ENCODE results near the gene LRP1B.

LRP1B gene

DNA sequence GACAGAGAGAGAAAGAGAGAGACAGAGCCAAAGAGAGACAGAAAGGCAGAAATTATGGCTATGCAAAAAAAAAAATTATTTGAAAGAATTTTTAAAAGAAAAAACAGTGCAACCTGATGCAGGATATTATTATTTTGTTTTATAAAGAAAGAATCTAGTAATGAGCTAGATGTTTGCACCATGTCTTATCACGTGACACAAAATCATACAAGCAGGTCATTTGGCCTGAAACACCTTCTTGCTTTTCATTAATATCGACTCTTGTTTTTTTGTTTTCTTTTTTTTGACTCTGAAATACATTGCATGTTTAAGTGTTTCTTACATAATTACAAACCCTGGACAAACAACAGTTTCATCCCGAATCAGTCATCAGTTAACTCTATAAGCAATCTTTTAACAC lies 606.0 kb downstream of the LRP1B start:
- no peak for DNase-seq (ENCODE audit: low read depth in 3 of 3, low spot score in 1 of 3)

DNA sequence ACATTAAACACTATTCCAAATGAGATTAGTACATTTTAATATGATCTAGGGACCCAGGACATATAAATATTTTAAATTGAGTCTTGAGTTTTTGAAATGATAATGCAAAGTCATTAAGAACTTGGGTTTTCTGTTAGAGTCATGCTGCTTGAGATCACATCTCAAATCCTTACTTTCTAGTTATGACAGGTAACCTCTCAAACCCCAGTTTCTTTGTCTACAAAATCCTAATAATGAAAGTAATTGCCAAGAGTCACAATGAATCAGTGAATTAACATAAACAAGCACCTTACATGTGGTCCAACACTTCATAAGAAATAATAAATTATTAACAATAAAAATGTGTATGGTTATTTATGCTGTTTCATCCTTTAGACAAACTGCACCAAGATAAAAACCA lies 607.6 kb downstream of the LRP1B start:
- DNase-seq (ENCODE audit: low read depth in 3 of 3, low spot score in 1 of 3), result no peak

DNA sequence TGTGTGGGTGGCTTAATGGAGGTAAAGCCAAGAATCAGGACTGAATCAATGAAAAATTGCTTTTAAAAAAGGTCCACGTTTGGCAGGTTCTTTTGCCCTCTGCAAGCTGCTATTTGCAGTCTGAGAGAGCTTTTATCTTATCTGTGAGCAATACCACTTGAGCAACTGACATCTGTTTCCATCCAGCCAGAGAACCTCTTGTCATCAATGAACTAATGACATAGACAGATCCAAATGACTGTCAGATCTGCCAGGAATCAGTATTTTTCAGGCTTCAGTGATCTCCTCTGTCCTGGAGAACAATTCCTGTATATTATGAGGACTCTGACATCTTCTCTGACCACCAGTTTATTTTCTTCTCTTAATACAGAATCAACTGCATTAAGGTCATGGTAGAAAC lies 608.1 kb downstream of the LRP1B start:
- DNase-seq (ENCODE audit: low read depth in 3 of 3, low spot score in 1 of 3), result no peak

DNA sequence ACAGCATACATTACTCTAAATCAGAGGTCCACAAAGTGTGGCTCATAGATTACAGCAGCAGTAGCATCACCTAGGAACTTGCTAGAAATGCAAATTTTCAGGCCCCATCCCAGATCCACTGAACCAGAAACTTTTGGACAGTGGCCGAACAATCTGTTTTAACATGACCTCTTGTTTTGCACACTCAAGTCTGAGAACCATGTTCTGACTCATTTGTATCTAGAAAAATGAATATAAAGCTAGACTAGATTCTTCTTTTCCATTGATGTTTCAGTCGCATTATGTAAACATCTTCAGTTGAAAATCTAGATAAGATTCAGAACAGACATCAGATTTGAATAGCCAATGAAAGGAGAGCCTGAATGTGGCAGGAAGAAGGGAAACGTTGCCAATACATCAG lies 608.8 kb downstream of the LRP1B start:
- DNase-seq (ENCODE audit: low read depth in 3 of 3, low spot score in 1 of 3), result no peak

DNA sequence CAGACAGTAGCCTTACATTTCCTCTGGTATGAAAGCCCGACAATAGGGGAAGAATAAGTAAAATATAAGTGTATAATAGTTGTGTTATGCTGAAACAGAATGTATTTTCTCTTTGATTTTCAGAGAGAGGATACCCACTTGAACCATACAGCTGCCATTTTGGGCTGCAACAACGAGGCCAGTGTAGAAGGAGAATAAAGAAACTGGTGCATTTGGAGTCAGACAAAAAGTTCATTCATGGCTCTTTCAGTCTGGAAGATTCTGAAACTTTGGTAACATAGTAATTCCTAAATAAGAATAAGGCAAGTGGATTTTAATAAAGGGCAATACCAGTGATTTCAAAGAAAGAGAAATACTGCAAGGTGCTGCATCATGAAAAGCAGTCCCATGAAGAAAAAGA lies 610.9 kb downstream of the LRP1B start:
- DNase-seq (ENCODE audit: low read depth in 3 of 3, low spot score in 1 of 3), result no peak

DNA sequence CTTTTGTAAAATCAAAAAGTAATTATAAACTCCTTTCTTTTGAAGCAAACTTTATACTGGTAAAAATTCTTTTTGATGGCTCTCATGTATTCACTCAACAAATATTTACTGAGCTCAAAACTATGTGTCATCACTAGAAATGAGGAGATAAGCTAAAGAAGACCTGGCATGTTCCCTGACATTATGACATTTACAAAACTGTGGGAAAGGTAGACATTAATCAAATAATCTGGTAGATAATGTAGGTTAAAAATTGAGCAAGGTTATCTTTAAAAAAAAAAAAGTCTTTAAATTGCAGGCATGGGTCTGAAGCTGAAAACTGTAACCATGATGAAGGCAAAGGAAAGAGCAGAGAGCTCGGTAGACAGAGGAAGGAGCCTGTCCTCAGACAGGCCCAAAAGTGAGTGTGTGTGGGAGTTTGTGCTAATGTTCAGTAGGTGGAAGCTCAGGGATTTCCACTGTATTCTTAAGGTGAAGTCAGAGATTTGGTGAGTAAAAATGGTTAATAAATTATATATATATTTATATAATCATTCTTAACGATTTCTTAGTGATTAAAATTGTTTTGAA lies 612.9 kb downstream of the LRP1B start:
- no peak for DNase-seq (ENCODE audit: low read depth in 3 of 3, low spot score in 1 of 3)

DNA sequence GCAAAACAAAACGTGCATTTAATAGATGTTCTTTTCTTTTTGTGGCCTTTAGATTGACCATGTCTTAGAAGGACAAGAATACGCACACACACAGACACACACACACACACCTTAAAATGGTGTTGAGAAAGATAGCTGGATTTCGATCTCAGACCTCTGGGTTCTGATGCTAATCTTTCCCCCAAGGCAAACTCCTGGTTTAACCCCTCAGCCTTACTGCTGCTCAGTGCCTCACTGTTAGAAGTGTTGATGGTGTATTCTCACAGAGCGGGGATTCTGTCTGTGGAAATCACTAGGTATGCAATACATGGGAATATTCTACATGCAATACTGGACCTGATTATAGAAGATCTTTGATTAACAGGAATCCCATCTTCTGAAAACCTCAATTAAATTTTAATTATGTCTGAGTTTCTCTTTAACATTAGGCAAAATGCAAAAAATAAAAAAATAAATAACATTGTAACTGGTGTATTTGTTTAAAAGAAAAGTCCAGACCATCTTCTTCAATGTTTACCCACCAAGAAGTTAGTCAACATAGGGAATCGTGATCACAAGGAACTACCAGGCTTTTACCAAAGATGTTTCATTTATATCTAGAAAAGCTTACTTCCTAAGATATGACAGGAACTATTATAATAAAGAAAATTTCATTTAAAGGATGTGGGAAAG lies 613.5 kb downstream of the LRP1B start:
- no peak for DNase-seq (ENCODE audit: low read depth in 3 of 3, low spot score in 1 of 3)

DNA sequence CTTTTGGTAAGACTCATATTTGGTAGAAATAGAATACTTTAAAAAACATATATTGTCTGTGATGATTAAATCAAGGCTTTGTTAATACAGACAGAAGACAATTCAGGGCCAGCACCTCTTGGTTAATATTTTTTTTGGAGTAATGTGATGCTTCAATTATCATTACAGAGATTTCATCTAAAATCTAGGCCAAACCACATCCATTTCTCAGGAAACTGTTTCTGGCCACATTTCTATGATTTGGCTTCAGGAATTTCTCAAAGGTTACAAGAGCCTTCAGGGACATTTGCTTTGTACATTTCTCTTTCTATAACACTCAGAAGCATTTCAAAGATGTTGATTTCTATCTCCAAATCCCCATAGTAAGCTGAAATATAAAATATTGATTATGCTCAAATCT lies 614.9 kb downstream of the LRP1B start:
- no peak for DNase-seq (ENCODE audit: low read depth in 3 of 3, low spot score in 1 of 3)

DNA sequence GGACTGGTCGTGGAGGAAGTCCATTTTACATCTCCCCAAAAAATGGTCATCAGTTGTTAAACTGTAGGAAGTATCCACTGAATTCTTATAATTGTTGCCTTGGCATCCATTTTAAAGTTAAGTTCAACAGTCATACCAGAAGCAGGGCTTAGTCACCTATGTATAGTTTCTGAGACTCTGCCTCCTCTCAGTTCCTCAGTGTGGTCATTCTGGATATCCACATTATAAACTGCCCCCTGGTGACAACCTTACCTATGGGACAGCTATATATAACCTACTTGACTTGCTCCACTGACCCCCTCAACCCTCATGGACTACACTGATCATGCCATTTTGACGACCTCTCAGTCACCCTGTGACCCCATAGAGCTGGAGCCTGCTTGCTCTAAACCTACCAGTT lies 617.0 kb downstream of the LRP1B start:
- DNase-seq (ENCODE audit: low read depth in 3 of 3, low spot score in 1 of 3), result no peak

DNA sequence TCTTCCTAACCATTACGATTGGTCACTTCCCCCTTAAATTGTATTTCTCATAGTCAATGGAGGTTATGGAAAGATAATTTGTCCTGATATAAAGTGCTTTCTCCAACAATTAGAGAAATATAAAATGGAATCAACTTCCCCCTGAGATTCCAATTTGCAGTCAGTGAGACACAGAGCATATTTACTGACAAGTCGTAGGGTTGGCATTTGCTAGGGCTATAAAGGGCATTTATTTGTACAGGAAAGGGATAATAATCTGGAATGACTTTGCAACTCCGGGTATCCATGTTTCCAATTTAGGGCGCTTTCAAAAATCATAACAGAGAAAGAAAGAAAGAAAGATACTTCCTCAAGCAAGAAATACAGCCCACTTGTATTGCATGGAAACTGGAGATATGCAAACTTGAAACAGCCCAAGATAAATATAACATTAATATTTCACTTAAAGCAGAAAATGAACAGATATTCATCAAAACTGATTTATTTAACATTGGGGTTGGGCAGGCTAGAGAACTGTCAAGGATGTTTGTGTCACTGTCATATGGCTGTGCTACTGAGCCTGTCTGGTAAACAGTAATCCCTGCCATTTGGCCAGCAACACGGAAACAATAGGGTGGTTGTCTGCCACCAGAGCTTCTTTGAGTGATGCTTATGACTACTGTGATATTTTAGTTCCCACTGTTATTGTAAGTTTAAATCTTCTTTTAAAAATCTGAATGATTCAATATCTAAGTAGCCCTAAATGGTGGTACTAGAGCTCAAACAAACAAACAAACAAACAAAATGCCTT lies 621.8 kb downstream of the LRP1B start:
- no peak for DNase-seq (ENCODE audit: low read depth in 3 of 3, low spot score in 1 of 3)

DNA sequence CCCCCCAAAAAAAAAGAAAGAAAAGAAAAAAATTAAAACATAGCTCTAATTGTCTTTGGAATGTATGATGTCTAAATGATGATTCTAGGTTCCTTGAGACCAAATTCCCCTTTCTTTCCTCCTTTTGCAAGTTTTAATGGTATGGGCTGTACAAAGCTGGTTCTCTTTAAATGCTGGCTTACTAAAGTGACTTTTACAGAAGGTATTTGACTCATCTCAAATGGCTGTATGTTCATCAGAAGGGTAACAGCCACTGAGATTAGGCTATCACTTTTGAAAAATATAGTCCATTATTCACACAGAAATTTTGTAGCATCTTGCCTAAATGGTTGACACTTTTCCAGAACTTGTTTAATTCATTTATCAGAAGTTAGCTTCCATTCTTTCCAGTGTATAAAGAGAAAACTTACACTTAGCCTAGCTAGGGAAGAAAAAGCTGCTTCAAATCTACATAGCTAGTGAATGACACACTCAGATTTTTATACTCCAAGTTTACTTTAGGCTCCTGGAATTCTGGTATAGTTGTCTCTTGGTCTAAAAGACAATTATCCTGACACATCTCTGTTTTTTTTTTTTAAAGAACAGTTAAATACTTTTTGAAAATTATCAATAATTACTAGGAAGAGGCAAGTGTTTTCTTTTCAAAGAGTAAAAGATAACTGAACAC lies 622.6 kb downstream of the LRP1B start:
- no peak for DNase-seq (ENCODE audit: low read depth in 3 of 3, low spot score in 1 of 3)

DNA sequence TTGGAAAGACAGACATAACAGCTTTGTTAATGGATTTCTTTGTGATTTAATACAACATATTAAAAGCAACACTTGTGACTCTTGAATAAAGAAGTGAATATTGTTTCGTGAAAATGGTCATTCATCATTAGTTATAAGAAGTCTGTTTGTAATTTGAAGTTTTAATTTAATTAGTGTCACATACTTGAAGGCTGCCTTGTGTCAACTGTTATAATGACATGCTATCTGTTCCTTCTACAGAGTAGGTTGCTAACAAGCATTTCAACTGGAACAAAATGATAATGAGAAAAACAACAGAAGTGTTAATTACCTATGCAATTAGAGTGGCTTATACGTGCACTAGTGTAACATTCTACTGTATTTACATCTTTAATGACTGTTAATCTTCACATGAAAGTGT lies 624.7 kb downstream of the LRP1B start:
- no peak for DNase-seq (ENCODE audit: low read depth in 3 of 3, low spot score in 1 of 3)

DNA sequence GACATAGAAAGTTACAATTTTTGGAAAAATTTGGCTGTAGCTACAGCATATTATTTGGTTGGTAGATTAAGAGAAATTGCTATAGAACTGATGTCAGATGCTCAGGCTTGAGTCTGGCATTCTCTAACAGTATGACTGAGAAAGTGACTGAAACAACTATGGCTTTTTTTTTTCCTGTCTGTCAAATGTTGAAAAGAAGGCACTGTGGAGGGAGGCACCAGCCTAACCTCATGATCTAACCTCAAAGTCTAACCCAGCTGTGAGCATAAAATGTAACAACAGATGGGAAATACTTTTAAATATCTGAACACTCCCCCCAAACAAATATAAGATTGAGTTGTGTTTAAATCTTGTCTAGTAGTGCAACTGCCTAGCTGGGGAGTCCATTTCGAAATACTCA lies 629.1 kb downstream of the LRP1B start:
- DNase-seq (ENCODE audit: low read depth in 3 of 3, low spot score in 1 of 3), result no peak

DNA sequence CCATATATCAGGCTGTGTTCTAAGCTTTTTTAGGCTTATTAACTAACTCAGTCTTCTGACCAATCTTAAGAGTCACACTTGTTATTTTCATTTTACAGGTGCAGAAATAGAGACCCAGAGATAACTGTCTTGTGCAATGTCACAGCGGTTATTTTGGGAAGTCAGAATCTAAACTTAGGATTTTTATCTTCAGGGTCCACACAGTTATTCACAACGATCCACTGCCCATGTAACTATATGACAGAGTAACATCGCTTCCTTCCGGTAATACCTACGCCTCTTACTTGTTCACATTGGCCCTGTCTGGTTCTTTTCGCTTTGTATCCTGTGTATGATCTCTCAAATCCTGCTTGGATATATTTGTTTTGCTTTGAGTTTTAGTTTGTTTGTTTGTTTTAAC lies 631.7 kb downstream of the LRP1B start:
- DNase-seq (ENCODE audit: low read depth in 3 of 3, low spot score in 1 of 3), result no peak

DNA sequence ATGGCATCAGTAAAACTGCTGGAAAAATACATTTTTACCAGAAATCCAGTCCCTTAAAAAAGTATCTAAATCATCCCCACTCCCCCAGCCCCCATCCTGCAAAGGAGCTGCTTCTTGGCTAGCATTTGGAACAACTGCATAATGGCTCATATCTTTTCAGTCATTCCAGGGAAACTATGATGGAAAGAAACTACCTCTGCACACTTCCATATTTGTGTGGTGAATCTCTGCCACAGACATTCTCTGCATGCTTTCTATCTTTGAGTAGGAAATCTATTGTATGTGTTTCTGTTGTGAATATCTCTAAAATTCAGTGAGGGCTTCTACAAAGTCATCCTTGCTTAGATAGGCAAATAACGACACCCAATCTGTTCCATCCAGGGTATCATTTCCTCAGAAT lies 632.3 kb downstream of the LRP1B start:
- DNase-seq (ENCODE audit: low read depth in 3 of 3, low spot score in 1 of 3), result no peak

DNA sequence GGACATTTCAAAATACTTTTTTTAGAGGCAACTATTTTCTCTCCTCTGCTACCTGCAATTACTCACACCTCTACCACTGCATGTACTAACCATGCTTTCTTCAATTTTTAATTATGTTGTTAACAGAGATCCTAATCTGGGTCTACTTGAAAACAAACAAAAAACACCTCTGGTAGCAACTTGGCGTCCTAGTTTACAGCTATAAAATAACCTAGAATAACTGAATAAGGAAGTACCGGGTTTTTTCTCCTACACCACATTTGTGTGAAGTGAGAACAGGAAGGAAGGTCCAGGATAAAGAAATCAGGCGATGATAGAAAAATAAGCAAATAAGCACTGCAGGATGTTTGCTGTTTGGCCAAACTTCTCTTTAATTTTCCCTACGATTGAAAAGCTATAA lies 633.5 kb downstream of the LRP1B start:
- no peak for DNase-seq (ENCODE audit: low read depth in 3 of 3, low spot score in 1 of 3)

DNA sequence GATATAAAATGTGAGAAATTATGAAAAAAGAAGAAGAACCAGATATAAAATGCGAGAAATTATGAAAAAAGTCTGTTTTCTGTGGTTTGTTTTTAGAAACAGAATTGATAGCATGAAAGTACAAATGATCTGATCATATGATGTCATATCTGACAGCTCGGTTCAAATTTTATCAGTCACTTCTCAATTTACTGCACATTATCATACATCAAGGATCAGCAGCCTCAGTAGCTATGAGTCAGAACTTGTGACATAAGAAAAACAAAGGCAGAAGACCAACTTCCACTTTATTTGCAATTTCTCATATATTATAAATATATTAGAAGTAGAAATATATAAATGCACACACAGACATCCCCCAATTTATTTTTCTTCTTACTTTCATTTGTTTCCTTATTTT lies 634.0 kb downstream of the LRP1B start:
- no peak for DNase-seq (ENCODE audit: low read depth in 3 of 3, low spot score in 1 of 3)

DNA sequence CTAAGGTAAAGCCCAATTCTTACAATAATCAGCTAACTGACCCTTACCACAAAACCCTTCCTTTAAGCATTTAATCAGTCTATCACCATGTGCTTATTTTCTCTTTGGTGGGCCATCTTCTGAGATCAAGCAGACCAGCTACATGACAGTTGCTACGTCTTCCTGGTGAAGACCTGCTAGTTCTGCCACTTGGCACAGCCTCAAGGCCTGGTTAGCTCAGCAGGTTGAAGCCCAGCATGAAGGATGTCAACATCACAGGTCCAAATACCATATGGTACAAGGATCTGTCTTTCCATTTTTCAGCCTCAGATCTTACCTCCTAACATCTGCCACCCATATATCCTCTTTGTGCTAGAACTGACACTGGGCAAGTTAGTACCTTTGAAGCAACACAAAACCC lies 636.9 kb downstream of the LRP1B start:
- DNase-seq (ENCODE audit: low read depth in 3 of 3, low spot score in 1 of 3), result no peak

DNA sequence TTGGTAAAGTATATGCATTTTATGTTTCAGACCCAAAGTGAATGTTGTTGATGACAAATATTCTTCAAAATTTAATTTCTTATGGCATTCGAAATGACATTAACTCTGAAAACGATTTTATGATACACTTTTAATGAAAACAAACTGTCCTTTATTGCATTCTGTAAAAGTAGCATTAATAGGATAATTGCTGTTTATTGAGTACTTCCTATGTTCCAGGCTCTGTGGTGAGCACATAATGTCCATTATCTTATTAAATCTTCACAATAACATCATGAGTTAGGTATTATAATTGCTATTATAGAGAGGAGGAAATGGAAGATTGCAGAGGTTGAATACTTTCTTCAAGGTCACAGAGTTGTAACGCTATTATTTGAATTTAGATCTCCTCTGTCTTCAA lies 638.0 kb downstream of the LRP1B start:
- no peak for DNase-seq (ENCODE audit: low read depth in 3 of 3, low spot score in 1 of 3)

DNA sequence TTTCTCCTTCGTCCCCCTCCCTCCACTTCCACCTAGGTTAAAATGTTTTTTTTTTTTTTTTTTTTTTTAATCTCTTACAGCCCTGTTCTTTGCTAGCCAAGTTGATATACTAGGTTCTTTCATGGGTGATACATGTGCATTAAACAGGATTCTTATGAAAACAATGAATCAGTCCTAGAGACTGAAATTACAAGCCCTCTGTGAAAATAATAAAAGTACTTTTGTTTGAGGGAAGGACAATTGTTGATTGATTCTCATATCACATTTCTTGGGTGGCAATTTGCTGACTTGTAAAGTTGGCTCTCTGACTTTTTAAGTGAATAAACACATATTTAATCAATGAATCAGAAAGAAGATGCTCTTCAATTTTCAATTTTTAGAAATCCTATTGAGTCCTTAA lies 639.9 kb downstream of the LRP1B start:
- no peak for DNase-seq (ENCODE audit: low read depth in 3 of 3, low spot score in 1 of 3)

DNA sequence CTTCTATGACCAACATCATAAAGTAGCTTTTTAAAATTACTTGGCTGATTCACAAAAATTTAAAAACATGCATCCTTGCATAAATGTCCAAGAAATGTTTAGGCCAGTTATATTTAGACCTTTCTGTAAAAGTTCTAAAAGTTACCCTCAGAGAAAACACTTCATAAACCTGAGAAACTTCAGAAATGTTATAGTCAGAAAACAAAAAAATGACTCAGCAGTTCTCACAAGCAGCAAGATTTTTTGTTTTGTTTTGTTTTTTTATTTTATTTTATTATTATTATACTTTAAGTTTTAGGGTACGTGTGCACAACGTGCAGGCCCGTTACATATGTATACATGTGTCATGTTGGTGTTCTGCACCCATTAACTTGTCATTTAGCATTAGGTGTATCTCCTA lies 648.1 kb downstream of the LRP1B start:
- DNase-seq (ENCODE audit: low read depth in 3 of 3, low spot score in 1 of 3), result no peak

DNA sequence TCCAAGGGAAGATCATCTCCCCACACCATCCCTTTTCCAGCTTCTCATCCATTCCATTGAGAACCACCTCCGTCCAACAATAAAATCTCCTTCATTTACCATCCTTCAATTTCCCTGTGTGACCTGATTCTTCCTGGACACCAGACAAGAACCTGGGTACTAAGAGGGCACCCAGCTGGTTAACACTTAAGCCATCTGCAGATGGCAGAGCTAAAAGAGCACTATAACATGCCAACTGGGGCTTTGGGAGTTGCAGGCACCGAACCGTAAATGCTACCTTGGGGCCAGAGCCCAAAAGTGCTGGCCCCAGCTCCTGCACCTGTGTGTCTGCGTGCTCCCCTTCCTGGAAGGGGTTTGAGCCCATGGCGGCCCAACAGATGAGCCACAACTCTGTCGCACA lies 655.0 kb downstream of the LRP1B start:
- DNase-seq (ENCODE audit: low read depth in 3 of 3, low spot score in 1 of 3), result no peak

Data from stimulated activated CD4-positive, alpha-beta T cell treated with anti-CD3 and anti-CD28 coated beads, TNF-alpha, amount 100 ng/mL, for 1 hour (primary cell).